Fibroblast of the aortic adventitia (primary cell): ENCODE measurements around the gene PSMD4. TPM values are rescaled to one million over a fixed set of nuclear protein-coding genes. Genes with fewer than 3 reads are reported as not detected.

ENCODE experiments used
- DNase-seq: peaks from one replicate; pipeline ENCODE4 v3.0.0-alpha.2; 2010; ENCODE audit warnings: low read depth
- H3K4me3 ChIP-seq: 2 replicates; pipeline ENCODE4 v1.5.1; 2011; ENCODE audit warnings: low read depth, mild to moderate bottlenecking, control low read depth, low read length, moderate library complexity
- CTCF ChIP-seq: IDR thresholded peaks from 2 replicates; pipeline ENCODE4 v1.5.1; 2011; ENCODE audit warnings: mild to moderate bottlenecking, low read length, control low read depth, inconsistent platforms; ENCODE audit not compliant: insufficient read depth
- total RNA-seq: library from RNA; depleted of rRNA; stranded (reverse); fragments of >200 nt; gene quantifications from 2 replicates; pipeline ENCODE4 v1.2.3, GENCODE V29; 2012; ENCODE audit warnings: low replicate concordance

PSMD4 gene
- total RNA-seq, 1 donor: 111 TPM

- H3K4me3 ChIP-seq: no peak overlapping the region
- no peak for DNase-seq
- no peak for TF ChIP-seq CTCF
Observed at GRCh38 chr1:151289080-151289935, 34.8 kb downstream of the PSMD4 start.

GRCh38 chr1:151289991-151290708 lies 35.6 kb downstream of the PSMD4 start:
- DNase-seq: no peak
- no peak for TF ChIP-seq CTCF
- H3K4me3 ChIP-seq: no peak overlapping the region

- DNase-seq: no peak
- H3K4me3 ChIP-seq: no peak overlapping the region
- TF ChIP-seq CTCF: no peak
Observed at GRCh38 chr1:151290709-151291303, 36.3 kb downstream of the PSMD4 start.

- peak; percentile 6 for TF ChIP-seq CTCF
- DNase-seq: no peak
- H3K4me3 ChIP-seq: no peak overlapping the region
Observed at GRCh38 chr1:151292207-151293030, 37.9 kb downstream of the PSMD4 start.

GRCh38 chr1:151293093-151293492 lies 38.6 kb downstream of the PSMD4 start:
- TF ChIP-seq CTCF: no peak
- no peak for DNase-seq
- H3K4me3 ChIP-seq: no peak overlapping the region

GRCh38 chr1:151294742-151295462 lies 40.4 kb downstream of the PSMD4 start:
- H3K4me3 ChIP-seq: no peak overlapping the region
- DNase-seq: no peak
- TF ChIP-seq CTCF: no peak
